HEK293 (cell line): ENCODE measurements around the gene SUCO.

Experiments
- CTCF ChIA-PET: fragments of 350-600 bp; formaldehyde crosslinking; extraction: SDS; loops from one replicate; lab custom pipeline; 2021; ENCODE audit warnings: antibody characterized with exemption; lab: Yijun Ruan, JAX
- POLR2A ChIA-PET: fragments of 300-600 bp; formaldehyde crosslinking; extraction: SDS; loops from one replicate; lab custom pipeline; 2020; ENCODE audit warnings: antibody characterized with exemption, inconsistent platforms; lab: Yijun Ruan, JAX
- H3K27ac ChIP-seq: fragments of 200-500 bp; sonication (Bioruptor generic); 2 replicates; pipeline ENCODE4 v1.5.1; 2014; ENCODE audit warnings: low read depth, low read length, control low read depth, inconsistent platforms; ENCODE audit errors: extremely low read depth
- H3K36me3 ChIP-seq, 2 experiments: fragments of 200-500 bp in 1 of 2; sonication (Bioruptor generic) in 1 of 2; 1 replicate in 1 of 2; 2 replicates in 1 of 2; pipeline ENCODE4 v1.5.1; 2014 to 2017; ENCODE audit warnings: inconsistent platforms in 2 of 2, low read length in 2 of 2; ENCODE audit not compliant: control insufficient read depth in 2 of 2, insufficient read depth in 1 of 2
- H3K4me1 ChIP-seq: fragments of 200-500 bp; sonication (Bioruptor generic); 2 replicates; pipeline ENCODE4 v1.5.1; 2014; ENCODE audit warnings: mild to moderate bottlenecking, low read length, inconsistent platforms; ENCODE audit not compliant: control insufficient read depth, insufficient read depth
- H3K4me3 ChIP-seq: 2 replicates; pipeline ENCODE4 v1.5.1; 2011; ENCODE audit warnings: low read depth, mild to moderate bottlenecking, control low read depth, low read length, moderate library complexity
- H3K9me3 ChIP-seq: fragments of 200-500 bp; sonication (Bioruptor generic); 2 replicates; pipeline ENCODE4 v1.5.1; 2014; ENCODE audit warnings: low read depth, low read length, inconsistent platforms; ENCODE audit not compliant: control insufficient read depth, insufficient read depth
- HOXA7 ChIP-seq: sonication (generic); formaldehyde crosslinking; IDR thresholded peaks from 2 replicates; pipeline ENCODE4 v1.8.1; 2022; ENCODE audit warnings: missing genetic modification reagents, borderline replicate concordance
- KLF1 ChIP-seq: fragments of 450-650 bp; formaldehyde crosslinking; IDR thresholded peaks from 2 replicates; pipeline ENCODE4 v1.5.1; 2016; ENCODE audit warnings: missing biosample characterization, missing genetic modification characterization
- REPIN1 ChIP-seq: fragments of 450-650 bp; formaldehyde crosslinking; IDR thresholded peaks from 2 replicates; pipeline ENCODE4 v1.5.1; 2017; ENCODE audit warnings: missing biosample characterization, missing genetic modification characterization, low read depth
- ZBTB48 ChIP-seq: fragments of 450-650 bp; formaldehyde crosslinking; IDR thresholded peaks from 2 replicates; pipeline ENCODE4 v1.5.1; 2016; ENCODE audit warnings: missing biosample characterization, missing genetic modification characterization
- ZFP69B ChIP-seq: fragments of 450-650 bp; formaldehyde crosslinking; IDR thresholded peaks from 2 replicates; pipeline ENCODE4 v1.5.1; 2016; ENCODE audit warnings: missing biosample characterization, missing genetic modification characterization
- ZNF140 ChIP-seq: fragments of 450-650 bp; formaldehyde crosslinking; IDR thresholded peaks from 2 replicates; pipeline ENCODE4 v1.5.1; 2016; ENCODE audit warnings: missing biosample characterization, missing genetic modification characterization
- ZNF148 ChIP-seq: fragments of 450-650 bp; formaldehyde crosslinking; IDR thresholded peaks from 2 replicates; pipeline ENCODE4 v1.5.0; 2017; ENCODE audit warnings: missing biosample characterization, missing genetic modification characterization, borderline replicate concordance
- ZNF184 ChIP-seq: fragments of 450-650 bp; IDR thresholded peaks from 2 replicates; pipeline ENCODE4 v1.5.1; 2018; ENCODE audit warnings: missing biosample characterization, mild to moderate bottlenecking, missing genetic modification characterization
- ZNF202 ChIP-seq: fragments of 450-650 bp; formaldehyde crosslinking; IDR thresholded peaks from 2 replicates; pipeline ENCODE4 v1.5.1; 2016; ENCODE audit warnings: missing biosample characterization, missing genetic modification characterization, borderline replicate concordance
- ZNF266 ChIP-seq: fragments of 450-650 bp; formaldehyde crosslinking; IDR thresholded peaks from 2 replicates; pipeline ENCODE4 v1.5.1; 2016; ENCODE audit warnings: missing biosample characterization, missing genetic modification characterization, low read depth
- ZNF362 ChIP-seq: fragments of 450-650 bp; formaldehyde crosslinking; IDR thresholded peaks from 2 replicates; pipeline ENCODE4 v1.5.1; 2016; ENCODE audit warnings: missing biosample characterization, missing genetic modification characterization
- ZNF416 ChIP-seq: fragments of 450-650 bp; formaldehyde crosslinking; IDR thresholded peaks from 2 replicates; pipeline ENCODE4 v1.5.1; 2016; ENCODE audit warnings: missing biosample characterization, missing genetic modification characterization
- ZNF449 ChIP-seq: fragments of 450-650 bp; formaldehyde crosslinking; IDR thresholded peaks from 2 replicates; pipeline ENCODE4 v1.5.1; 2017; ENCODE audit warnings: missing biosample characterization, mild to moderate bottlenecking, missing genetic modification characterization, moderate library complexity
- ZNF473 ChIP-seq: fragments of 450-650 bp; formaldehyde crosslinking; IDR thresholded peaks from 2 replicates; pipeline ENCODE4 v1.5.1; 2017; ENCODE audit warnings: missing biosample characterization, missing genetic modification characterization
- ZNF558 ChIP-seq: fragments of 450-650 bp; formaldehyde crosslinking; IDR thresholded peaks from 2 replicates; pipeline ENCODE4 v1.5.1; 2016; ENCODE audit warnings: missing biosample characterization, missing genetic modification characterization
- ZNF704 ChIP-seq: fragments of 450-650 bp; formaldehyde crosslinking; IDR thresholded peaks from 2 replicates; pipeline ENCODE4 v1.5.1; 2016; ENCODE audit warnings: missing biosample characterization, missing genetic modification characterization
- ZNF785 ChIP-seq: fragments of 450-650 bp; formaldehyde crosslinking; IDR thresholded peaks from 2 replicates; pipeline ENCODE4 v1.5.1; 2016; ENCODE audit warnings: missing biosample characterization, missing genetic modification characterization
- ZXDB ChIP-seq: fragments of 450-650 bp; formaldehyde crosslinking; IDR thresholded peaks from 2 replicates; pipeline ENCODE4 v1.5.1; 2016; ENCODE audit warnings: missing biosample characterization, missing genetic modification characterization
- TF ChIP-seq, protein P1 (sequence below): fragments of 450-650 bp; formaldehyde crosslinking; conservative IDR thresholded peaks from 2 replicates; pipeline ENCODE4 v1.5.1; 2016; ENCODE audit warnings: low read depth, missing biosample characterization, missing genetic modification characterization

SUCO gene

DNA sequence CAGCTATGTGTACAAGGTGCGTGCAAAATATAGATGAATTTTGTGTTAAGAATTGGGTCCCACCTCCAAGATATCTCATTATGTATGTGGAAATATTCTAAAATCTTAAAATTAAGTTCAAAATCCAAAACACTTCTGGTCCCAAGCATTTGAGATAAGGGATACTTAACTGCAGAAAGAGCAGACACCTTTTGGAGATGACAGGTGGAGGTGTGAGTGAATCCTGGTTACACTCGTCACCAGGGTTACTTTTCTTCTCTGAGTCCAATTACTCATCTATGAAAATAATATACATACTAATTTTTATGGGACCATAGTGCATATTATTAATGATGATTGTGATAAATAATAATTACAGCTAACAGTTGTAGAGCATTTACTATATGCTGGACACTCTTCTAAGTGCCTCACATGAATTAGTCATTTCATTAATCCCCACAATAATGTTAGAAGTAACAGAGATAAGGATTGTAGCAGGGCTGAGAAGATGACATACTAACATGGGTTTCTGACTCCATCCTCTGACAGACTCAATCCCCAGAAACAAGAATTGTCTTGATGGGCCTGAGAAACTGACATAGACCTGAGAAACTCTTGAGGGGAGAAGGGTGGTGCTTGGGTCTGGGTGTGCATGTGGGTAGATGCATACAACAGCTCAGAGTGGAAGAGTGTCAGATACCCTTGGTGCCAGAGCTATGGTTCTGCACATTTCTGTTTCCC lies 117.7 kb downstream of the SUCO start:
- ChIA-PET POLR2A (no interaction called here), CTCF (interaction anchor here (0.7 to 1.1 kb wide), 2 partner anchors 25 to 139 kb away, joined by 3 to 5 read pairs; no protein-coding TSS in a partner anchor)
- no peak for TF ChIP-seq ZNF202
- no peak for TF ChIP-seq ZNF184 (tag by site-specific recombination)
- no peak for TF ChIP-seq ZNF785 (tag by site-specific recombination)
- TF ChIP-seq ZNF140, result no peak
- TF ChIP-seq, protein P1, sequence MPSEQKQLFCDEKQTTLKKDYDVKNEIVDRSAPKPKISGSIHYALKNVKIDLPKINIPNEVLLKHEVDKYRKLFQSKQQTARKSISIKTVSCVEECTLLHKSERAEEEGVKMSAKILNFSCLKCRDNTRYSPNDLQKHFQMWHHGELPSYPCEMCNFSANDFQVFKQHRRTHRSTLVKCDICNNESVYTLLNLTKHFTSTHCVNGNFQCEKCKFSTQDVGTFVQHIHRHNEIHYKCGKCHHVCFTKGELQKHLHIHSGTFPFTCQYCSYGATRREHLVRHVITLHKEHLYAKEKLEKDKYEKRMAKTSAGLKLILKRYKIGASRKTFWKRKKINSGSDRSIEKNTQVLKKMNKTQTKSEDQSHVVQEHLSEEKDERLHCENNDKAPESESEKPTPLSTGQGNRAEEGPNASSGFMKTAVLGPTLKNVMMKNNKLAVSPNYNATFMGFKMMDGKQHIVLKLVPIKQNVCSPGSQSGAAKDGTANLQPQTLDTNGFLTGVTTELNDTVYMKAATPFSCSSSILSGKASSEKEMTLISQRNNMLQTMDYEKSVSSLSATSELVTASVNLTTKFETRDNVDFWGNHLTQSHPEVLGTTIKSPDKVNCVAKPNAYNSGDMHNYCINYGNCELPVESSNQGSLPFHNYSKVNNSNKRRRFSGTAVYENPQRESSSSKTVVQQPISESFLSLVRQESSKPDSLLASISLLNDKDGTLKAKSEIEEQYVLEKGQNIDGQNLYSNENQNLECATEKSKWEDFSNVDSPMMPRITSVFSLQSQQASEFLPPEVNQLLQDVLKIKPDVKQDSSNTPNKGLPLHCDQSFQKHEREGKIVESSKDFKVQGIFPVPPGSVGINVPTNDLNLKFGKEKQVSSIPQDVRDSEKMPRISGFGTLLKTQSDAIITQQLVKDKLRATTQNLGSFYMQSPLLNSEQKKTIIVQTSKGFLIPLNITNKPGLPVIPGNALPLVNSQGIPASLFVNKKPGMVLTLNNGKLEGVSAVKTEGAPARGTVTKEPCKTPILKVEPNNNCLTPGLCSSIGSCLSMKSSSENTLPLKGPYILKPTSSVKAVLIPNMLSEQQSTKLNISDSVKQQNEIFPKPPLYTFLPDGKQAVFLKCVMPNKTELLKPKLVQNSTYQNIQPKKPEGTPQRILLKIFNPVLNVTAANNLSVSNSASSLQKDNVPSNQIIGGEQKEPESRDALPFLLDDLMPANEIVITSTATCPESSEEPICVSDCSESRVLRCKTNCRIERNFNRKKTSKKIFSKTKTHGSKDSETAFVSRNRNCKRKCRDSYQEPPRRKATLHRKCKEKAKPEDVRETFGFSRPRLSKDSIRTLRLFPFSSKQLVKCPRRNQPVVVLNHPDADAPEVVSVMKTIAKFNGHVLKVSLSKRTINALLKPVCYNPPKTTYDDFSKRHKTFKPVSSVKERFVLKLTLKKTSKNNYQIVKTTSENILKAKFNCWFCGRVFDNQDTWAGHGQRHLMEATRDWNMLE (tag by site-specific recombination), result no peak
- no peak for TF ChIP-seq KLF1
- TF ChIP-seq ZNF362 (tag by site-specific recombination), result no peak
- no peak for TF ChIP-seq ZNF704 (tag by site-specific recombination)

DNA sequence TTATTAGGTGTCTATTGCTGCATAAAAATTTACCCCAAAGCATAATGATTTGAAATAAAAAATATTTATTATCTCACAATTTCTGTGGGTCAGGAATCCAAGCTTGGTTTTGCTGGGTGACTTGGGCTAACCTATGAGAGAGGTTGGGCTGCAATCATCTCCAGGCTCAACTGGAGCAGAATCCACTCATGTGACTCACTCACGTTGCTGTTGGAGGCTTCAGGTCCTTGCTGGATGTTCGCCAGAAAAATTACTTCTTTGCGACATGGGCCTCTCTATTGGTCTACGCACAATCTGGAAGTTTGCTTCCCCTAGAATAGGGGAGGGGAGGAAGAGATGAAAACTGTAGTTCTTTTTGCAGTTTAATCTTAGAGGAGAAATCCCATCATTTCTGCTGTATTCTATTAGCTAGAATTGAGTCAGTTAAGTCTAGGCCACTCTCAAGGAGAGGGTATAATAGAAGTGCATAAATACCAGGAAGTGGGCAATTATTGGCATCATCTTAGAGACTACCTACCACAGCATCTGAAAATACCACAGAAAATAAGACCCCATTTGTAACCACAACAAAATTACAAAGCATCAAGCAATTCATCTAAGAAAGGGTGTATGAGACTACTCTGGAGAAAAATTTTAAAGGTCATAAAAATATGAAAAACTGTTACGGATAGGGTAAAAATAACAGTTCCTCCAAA lies 120.2 kb downstream of the SUCO start:
- Histone ChIP-seq H3K4me1 (no peaks in the 10 kb centered on the region), H3K36me3 (no peaks in the 10 kb centered on the region), H3K27ac (no peak overlapping the region), H3K4me3 (no peak overlapping the region), H3K9me3 (no peaks in the 10 kb centered on the region)
- ChIA-PET CTCF (interaction anchor here (0.6 kb wide), 1 partner anchor 47 kb away, joined by 3 read pairs; no protein-coding TSS in a partner anchor), POLR2A (no interaction called here)
- TF ChIP-seq ZNF449 (tag by site-specific recombination) (peak; percentile 52; the same call in 1 of the 2 replicates), ZFP69B (tag by site-specific recombination) (no peak)

More for the DNA sequence above, 117.7 kb downstream of the SUCO start:
- Histone ChIP-seq H3K27ac (no peak overlapping the region), H3K4me1 (no peaks in the 10 kb centered on the region), H3K4me3 (no peak overlapping the region), H3K9me3 (no peaks in the 10 kb centered on the region), H3K36me3 (no peaks in the 10 kb centered on the region)

- ChIA-PET CTCF (no interaction called here), POLR2A (no interaction called here)
- Histone ChIP-seq H3K4me3 (no peak overlapping the region), H3K36me3 (no peaks in the 10 kb centered on the region), H3K9me3 (no peaks in the 10 kb centered on the region), H3K27ac (no peak overlapping the region), H3K4me1 (no peaks in the 10 kb centered on the region)
- TF ChIP-seq ZNF558 (tag by site-specific recombination) (no peak), HOXA7 (CRISPR knock-in tag) (no peak), ZBTB48 (tag by site-specific recombination) (no peak), ZNF266 (tag by site-specific recombination) (no peak), REPIN1 (tag by site-specific recombination) (no peak), ZNF416 (no peak), ZXDB (tag by site-specific recombination) (no peak), ZNF184 (tag by site-specific recombination) (no peak), ZNF473 (tag by site-specific recombination) (no peak), ZNF148 (tag by site-specific recombination) (no peak)
These were observed 121.6 kb downstream of the SUCO start for GRCh38 chr1:172654535-172654934.
